WTC11 (cell line): ENCODE measurements around the gene RNF212B. TPM values are rescaled to one million over a fixed set of nuclear protein-coding genes. Genes with fewer than 3 reads are reported as not detected.

Source experiments
- ATAC-seq: fragments of 200-7000 bp; cut with Tn5 transposase; 2 replicates; pipeline ENCODE4 v1.10.0; 2021; ENCODE audit warnings: mild to moderate bottlenecking, moderate library complexity
- CTCF ChIA-PET: fragments of 300-600 bp; sonication (Branson Sonifier 250); formaldehyde crosslinking; loops from one replicate; lab custom pipeline; 2021; ENCODE audit warnings: antibody characterized with exemption; lab: Charles Lee
- POLR2A ChIA-PET: fragments of 350-600 bp; sonication (Branson Sonifier 250); formaldehyde crosslinking; loops from one replicate; lab custom pipeline; 2021; ENCODE audit warnings: antibody characterized with exemption; lab: Charles Lee
- DNase-seq: peaks from one replicate; pipeline ENCODE4 v3.0.0; 2021; ENCODE audit warnings: low spot score
- H3K27ac Mint-ChIP-seq: 2 replicates; pipeline ENCODE4 v1.8.0; 2021; ENCODE audit warnings: mixed read lengths
- H3K27me3 Mint-ChIP-seq: 2 replicates; pipeline ENCODE4 v1.8.0; 2021; ENCODE audit warnings: low read depth, mild to moderate bottlenecking, moderate library complexity, mixed read lengths
- H3K36me3 Mint-ChIP-seq: 2 replicates; pipeline ENCODE4 v1.8.0; 2021; ENCODE audit warnings: mixed read lengths
- H3K4me1 Mint-ChIP-seq: 2 replicates; pipeline ENCODE4 v1.8.0; 2022; ENCODE audit warnings: mixed read lengths
- H3K4me3 Mint-ChIP-seq: 2 replicates; pipeline ENCODE4 v1.8.0; 2021; ENCODE audit warnings: mild to moderate bottlenecking, moderate library complexity, mixed read lengths
- H3K9me3 Mint-ChIP-seq: 2 replicates; pipeline ENCODE4 v1.8.0; 2021; ENCODE audit warnings: mixed read lengths
- ZNF121 ChIP-seq: sonication (generic); formaldehyde crosslinking; IDR thresholded peaks from 2 replicates; pipeline ENCODE4 v1.8.0; 2023; ENCODE audit warnings: missing genetic modification reagents
- ZNF423 ChIP-seq: fragments of 250-450 bp; sonication (Bioruptor Pico); IDR thresholded peaks from 2 replicates; pipeline ENCODE4 v2.1.2; 2022; ENCODE audit warnings: mild to moderate bottlenecking, moderate library complexity
- total RNA-seq: library from RNA; stranded (reverse); gene quantifications from 3 replicates; pipeline ENCODE4 v1.2.3, GENCODE V29; 2021
- TF ChIP-seq, protein P1 (sequence below): sonication (generic); formaldehyde crosslinking; IDR thresholded peaks from 2 replicates; pipeline ENCODE4 v1.8.0; 2022; ENCODE audit warnings: mild to moderate bottlenecking, missing genetic modification reagents
- TF ChIP-seq, protein P2 (sequence below): sonication (generic); formaldehyde crosslinking; IDR thresholded peaks from 2 replicates; pipeline ENCODE4 v1.8.0; 2023; ENCODE audit warnings: missing genetic modification reagents, mild to moderate bottlenecking, borderline replicate concordance

The RNF212B gene
- total RNA-seq, 1 experiment from 2014 or later: 0.46 TPM

DNA sequence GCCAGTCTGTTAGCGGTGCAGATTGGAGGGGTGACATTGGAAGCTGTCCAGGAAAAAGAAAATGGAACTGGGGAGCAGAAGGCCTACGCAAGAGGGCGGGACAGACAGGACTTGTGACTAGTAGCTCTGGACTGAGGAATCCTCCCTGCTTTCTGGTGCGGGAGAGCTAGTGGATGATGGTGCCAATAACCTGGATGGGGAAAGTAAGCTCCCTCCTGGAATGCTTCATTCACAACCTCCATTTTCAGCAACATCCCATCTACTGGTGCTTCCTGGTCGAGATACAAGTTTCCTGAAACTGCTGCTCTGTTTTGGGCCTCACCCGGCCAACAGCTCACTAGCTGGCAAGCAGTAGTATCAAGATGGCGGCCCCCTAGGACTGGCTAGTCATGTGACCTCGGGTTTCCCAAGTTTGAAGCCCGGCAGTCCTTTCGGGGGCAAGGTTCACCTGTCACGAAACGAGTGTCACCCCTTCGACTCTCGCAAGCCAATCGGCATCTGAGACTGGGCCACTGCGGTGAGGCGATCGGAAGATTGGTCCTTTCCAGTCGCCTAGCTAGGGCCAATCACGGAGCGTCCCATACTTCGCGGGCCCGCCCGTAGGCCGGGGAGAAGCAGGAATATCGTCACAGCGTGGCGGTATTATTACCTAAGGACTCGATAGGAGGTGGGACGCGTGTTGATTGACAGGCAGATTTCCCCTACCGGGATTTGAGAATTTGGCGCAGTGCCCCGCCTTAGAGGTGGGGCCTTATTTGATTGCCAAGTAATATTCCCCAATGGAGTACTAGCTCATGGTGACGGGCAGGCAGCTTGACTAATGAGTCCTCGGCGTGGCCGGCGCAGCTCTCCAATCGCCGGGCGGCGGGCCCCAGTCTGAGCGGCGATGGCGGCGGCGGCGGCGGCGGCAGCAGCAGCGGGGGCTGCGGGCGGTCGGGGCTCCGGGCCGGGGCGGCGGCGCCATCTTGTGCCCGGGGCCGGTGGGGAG is 83.1 kb downstream of the RNF212B start, which contains the start of gene PABPN1 (continued):
- TF ChIP-seq, protein P1, sequence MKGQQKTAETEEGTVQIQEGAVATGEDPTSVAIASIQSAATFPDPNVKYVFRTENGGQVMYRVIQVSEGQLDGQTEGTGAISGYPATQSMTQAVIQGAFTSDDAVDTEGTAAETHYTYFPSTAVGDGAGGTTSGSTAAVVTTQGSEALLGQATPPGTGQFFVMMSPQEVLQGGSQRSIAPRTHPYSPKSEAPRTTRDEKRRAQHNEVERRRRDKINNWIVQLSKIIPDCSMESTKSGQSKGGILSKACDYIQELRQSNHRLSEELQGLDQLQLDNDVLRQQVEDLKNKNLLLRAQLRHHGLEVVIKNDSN (CRISPR knock-in tag): peak; percentile 96
- TF ChIP-seq ZNF121: no peak

DNA sequence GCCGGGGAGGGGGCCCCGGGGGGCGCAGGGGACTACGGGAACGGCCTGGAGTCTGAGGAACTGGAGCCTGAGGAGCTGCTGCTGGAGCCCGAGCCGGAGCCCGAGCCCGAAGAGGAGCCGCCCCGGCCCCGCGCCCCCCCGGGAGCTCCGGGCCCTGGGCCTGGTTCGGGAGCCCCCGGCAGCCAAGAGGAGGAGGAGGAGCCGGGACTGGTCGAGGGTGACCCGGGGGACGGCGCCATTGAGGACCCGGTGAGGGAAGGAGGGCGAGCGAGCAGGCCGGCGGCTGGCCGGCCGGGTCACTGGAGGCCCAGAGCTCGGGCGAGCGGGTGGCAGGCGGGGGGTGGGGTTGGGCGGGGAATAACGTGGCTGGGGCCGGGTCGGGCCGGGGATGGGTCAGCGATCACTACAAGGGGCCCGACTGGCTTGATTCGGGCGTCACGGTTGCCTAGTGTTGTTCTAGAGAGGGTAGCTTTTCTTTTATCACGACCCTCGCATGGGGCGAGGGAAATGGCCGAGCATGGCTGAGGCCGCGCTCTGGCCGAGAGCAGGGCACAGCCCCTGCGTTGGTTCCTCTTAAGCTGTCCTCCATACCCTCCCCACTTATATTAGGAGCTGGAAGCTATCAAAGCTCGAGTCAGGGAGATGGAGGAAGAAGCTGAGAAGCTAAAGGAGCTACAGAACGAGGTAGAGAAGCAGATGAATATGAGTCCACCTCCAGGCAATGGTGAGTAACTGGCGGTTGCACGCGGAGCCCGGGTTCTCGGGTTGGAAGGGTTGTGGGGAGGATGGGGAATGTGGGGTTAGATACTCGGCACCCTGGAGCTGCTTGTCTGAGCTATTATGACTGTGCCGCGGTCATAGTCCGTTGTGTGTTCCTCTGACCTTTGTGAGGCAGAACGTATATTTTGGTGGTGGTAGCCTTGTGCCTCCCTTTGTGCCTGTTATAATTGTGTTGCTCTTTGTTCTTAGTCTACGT is 84.1 kb downstream of the RNF212B start:
- peaks cover 46% of the 10 kb centered on the region for H3K36me3 Mint-ChIP-seq
- TF ChIP-seq ZNF423: no peak
- TF ChIP-seq, protein P2, sequence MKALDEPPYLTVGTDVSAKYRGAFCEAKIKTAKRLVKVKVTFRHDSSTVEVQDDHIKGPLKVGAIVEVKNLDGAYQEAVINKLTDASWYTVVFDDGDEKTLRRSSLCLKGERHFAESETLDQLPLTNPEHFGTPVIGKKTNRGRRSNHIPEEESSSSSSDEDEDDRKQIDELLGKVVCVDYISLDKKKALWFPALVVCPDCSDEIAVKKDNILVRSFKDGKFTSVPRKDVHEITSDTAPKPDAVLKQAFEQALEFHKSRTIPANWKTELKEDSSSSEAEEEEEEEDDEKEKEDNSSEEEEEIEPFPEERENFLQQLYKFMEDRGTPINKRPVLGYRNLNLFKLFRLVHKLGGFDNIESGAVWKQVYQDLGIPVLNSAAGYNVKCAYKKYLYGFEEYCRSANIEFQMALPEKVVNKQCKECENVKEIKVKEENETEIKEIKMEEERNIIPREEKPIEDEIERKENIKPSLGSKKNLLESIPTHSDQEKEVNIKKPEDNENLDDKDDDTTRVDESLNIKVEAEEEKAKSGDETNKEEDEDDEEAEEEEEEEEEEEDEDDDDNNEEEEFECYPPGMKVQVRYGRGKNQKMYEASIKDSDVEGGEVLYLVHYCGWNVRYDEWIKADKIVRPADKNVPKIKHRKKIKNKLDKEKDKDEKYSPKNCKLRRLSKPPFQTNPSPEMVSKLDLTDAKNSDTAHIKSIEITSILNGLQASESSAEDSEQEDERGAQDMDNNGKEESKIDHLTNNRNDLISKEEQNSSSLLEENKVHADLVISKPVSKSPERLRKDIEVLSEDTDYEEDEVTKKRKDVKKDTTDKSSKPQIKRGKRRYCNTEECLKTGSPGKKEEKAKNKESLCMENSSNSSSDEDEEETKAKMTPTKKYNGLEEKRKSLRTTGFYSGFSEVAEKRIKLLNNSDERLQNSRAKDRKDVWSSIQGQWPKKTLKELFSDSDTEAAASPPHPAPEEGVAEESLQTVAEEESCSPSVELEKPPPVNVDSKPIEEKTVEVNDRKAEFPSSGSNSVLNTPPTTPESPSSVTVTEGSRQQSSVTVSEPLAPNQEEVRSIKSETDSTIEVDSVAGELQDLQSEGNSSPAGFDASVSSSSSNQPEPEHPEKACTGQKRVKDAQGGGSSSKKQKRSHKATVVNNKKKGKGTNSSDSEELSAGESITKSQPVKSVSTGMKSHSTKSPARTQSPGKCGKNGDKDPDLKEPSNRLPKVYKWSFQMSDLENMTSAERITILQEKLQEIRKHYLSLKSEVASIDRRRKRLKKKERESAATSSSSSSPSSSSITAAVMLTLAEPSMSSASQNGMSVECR (CRISPR knock-in tag): peak; percentile 23; the same call in 1 of the 2 replicates
- TF ChIP-seq, all 79 proteins: peak for 1
- H3K27ac Mint-ChIP-seq: peak overlapping the region; percentile 96

More for the DNA sequence above, 84.1 kb downstream of the RNF212B start:
- peak overlapping the region; percentile 96 for H3K4me3 Mint-ChIP-seq
- no peaks in the 10 kb centered on the region for H3K9me3 Mint-ChIP-seq
- DNase-seq (peak; percentile 21), ATAC-seq (no peak)
- H3K4me1 Mint-ChIP-seq: peaks cover 26% of the 10 kb centered on the region
- ChIA-PET POLR2A (interaction anchor here (0.6 to 2.7 kb wide), 17 partner anchors 7 to 330 kb away, joined by 3 to 32 read pairs (median 4); partner anchors contain the start of genes ACIN1, BCL2L2, C14orf119 and HOMEZ), CTCF (interaction anchor here (0.6 to 4.5 kb wide), 29 partner anchors 15 to 406 kb away, joined by 3 to 39 read pairs (median 5); partner anchors contain the start of genes ACIN1, BCL2L2, C14orf119 and CEBPE)
- no peaks in the 10 kb centered on the region for H3K27me3 Mint-ChIP-seq

Other genes with a start within 250 kb of the RNF212B start
- 8.1 to 12.8 TPM (median 11.9 TPM) in 3 replicates for gene C14orf93, start 227.8 kb upstream of the RNF212B start, total RNA-seq
- gene PSMB5, start 203.0 kb upstream of the RNF212B start, total RNA-seq: 200 to 224 TPM (median 203 TPM) in 3 replicates
- gene PSMB11, start 195.7 kb upstream of the RNF212B start, total RNA-seq: not detected in 3 replicates
- 17.9 to 18.8 TPM (median 18.8 TPM) in 3 replicates for gene CDH24, start 180.4 kb upstream of the RNF212B start, total RNA-seq
- gene ACIN1, start 142.8 kb upstream of the RNF212B start, total RNA-seq: 196 to 229 TPM (median 204 TPM) in 3 replicates
- 67.8 to 81.3 TPM (median 71.3 TPM) in 3 replicates for gene C14orf119, start 142.4 kb upstream of the RNF212B start, total RNA-seq
- 0.07 to 0.11 TPM in 2 of 3 replicates, not detected in the other for gene CIROP, start 132.9 kb upstream of the RNF212B start, total RNA-seq
- not detected in 3 replicates for gene CEBPE, start 118.7 kb upstream of the RNF212B start, total RNA-seq
- 200 to 207 TPM (median 201 TPM) in 3 replicates for gene SLC7A8, start 54.3 kb upstream of the RNF212B start, total RNA-seq
- gene HOMEZ, start 48.2 kb downstream of the RNF212B start, total RNA-seq: 9.4 to 10.7 TPM (median 10.1 TPM) in 3 replicates
- gene PPP1R3E, start 64.9 kb downstream of the RNF212B start, total RNA-seq: 4.1 to 7.4 TPM (median 5.9 TPM) in 3 replicates
- 15.5 to 18.2 TPM (median 16.9 TPM) in 3 replicates for gene BCL2L2, start 68.9 kb downstream of the RNF212B start, total RNA-seq
- 290 to 321 TPM (median 295 TPM) in 3 replicates for gene PABPN1, start 83.5 kb downstream of the RNF212B start, total RNA-seq
- 42.3 to 52.4 TPM (median 51.4 TPM) in 3 replicates for gene SLC22A17, start 115.0 kb downstream of the RNF212B start, total RNA-seq
- gene EFS, start 127.2 kb downstream of the RNF212B start, total RNA-seq: 35.3 to 47.4 TPM (median 43.5 TPM) in 3 replicates
- gene IL25, start 134.9 kb downstream of the RNF212B start, total RNA-seq: 0.24 TPM in 1 of 3 replicates, not detected in the others
- 0.24 to 0.41 TPM (median 0.39 TPM) in 3 replicates for gene CMTM5, start 139.1 kb downstream of the RNF212B start, total RNA-seq
- gene MYH6, start 170.3 kb downstream of the RNF212B start, total RNA-seq: 0.09 to 0.14 TPM (median 0.09 TPM) in 3 replicates
- 0.02 TPM in 1 of 3 replicates, not detected in the others for gene MYH7, start 197.7 kb downstream of the RNF212B start, total RNA-seq
- gene NGDN, start 231.8 kb downstream of the RNF212B start, total RNA-seq: 37.4 to 45.5 TPM (median 43.3 TPM) in 3 replicates